Activated T-cell treated with anti-CD3 and anti-CD28 coated beads, Interleukin-2, amount 50 U/mL, for 24 hours (primary cell): ENCODE data around the gene LMNB1.

ENCODE experiments used
- DNase-seq: peaks from one replicate; pipeline ENCODE4 v3.0.0-alpha.2; 2020
- H3K27ac Mint-ChIP-seq: 2 replicates; pipeline ENCODE4 v1.8.0; 2020; ENCODE audit warnings: mild to moderate bottlenecking, mixed read lengths
- H3K27me3 Mint-ChIP-seq: 2 replicates; pipeline ENCODE4 v1.8.0; 2020; ENCODE audit warnings: mixed read lengths
- H3K36me3 Mint-ChIP-seq: 2 replicates; pipeline ENCODE4 v1.8.0; 2020; ENCODE audit warnings: low read depth, mixed read lengths
- H3K4me1 Mint-ChIP-seq: 2 replicates; pipeline ENCODE4 v1.8.0; 2020; ENCODE audit warnings: low read depth, mixed read lengths
- H3K4me3 Mint-ChIP-seq: 2 replicates; pipeline ENCODE4 v1.8.0; 2020; ENCODE audit warnings: mild to moderate bottlenecking, moderate library complexity, mixed read lengths
- H3K9me3 Mint-ChIP-seq: 2 replicates; pipeline ENCODE4 v1.8.0; 2020; ENCODE audit warnings: mixed read lengths

The LMNB1 gene

DNA sequence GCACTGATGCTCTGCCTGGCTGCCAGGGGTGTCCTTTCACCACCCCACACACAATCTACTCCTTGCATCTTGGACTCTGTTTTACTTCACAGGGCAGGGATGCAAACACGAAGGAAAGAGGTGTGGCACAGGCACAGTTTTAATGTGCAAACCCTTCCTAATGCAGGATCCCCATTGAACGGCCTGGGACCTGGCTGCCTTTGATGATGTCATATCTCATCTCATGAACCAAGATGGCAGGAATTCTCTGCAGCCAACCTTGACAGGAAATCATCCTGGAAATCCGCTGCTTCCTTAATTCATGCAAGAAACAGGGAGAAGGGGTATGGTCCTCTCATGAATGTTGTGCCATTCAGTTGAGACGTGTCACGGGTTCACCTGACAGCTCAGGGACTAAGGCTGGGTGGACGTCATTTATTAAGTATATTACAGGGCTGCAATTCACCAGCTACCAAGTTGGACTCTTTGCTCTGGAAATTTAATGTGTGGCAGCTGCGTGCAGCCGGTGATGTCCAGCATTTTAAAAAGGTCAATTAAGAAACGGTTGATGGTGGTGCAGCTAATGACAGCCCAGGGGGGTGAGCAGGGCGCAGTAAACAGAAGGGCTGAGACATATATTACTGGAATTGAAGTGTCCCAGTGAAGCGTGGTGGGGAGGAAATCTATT lies 91.5 kb downstream of the LMNB1 start:
- no peaks in the 10 kb centered on the region for H3K9me3 Mint-ChIP-seq
- peaks cover 14% of the 10 kb centered on the region for H3K36me3 Mint-ChIP-seq
- no peak for DNase-seq
- H3K4me1 Mint-ChIP-seq, result peaks cover 10% of the 10 kb centered on the region
- H3K27me3 Mint-ChIP-seq, result no peaks in the 10 kb centered on the region
- peak overlapping the region; percentile 67 for H3K4me3 Mint-ChIP-seq
- H3K27ac Mint-ChIP-seq, result no peak overlapping the region

DNA sequence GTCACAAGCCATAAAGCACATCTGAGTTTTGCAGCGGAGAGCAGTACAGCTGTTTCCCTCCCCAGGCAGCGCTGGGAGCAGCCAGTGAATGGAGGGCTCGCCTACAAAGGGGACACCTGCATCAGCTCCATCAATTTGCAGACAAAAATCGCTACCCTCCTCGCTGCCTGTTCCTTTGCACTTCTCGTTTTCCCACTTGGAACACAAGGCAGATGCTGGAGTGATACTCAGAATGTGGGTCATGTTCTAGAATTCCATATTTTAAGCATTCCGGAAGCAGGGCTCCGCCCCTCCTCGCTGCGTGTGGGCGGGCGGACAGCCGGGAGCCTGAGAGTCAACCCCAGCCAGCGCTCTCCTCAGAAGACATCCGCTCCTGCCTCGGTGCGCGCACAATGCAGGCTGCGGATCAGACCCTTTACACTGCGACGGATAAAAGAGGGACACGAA lies 92.1 kb downstream of the LMNB1 start:
- Mint-ChIP-seq H3K4me3 (peak overlapping the region; percentile 67), H3K27ac (peak overlapping the region; percentile 53), H3K4me1 (peaks cover 10% of the 10 kb centered on the region), H3K36me3 (peaks cover 13% of the 10 kb centered on the region), H3K9me3 (no peaks in the 10 kb centered on the region), H3K27me3 (no peaks in the 10 kb centered on the region)
- DNase-seq, result peak; percentile 55

DNA sequence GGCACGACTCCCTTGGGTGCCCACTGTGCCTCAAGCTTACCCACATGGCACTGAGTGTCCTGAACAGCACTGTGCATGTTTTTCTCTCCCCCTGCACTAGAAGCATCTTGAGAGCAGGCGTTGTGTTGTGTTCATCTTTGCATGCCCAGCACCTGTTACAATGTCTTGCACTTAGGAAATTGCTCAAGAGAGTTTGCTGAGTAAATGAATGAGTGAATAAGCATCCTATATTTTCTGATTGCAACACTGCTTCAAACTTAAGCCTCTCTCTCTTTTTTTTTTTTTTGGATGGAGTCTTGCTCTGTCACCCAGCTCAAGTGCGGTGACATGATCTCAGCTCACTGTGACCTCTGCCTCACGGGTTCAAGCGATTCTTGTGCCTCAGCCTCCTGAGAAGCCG lies 94.5 kb downstream of the LMNB1 start:
- no peak for DNase-seq
- H3K36me3 Mint-ChIP-seq, result peaks cover 2% of the 10 kb centered on the region
- peaks cover 10% of the 10 kb centered on the region for H3K4me1 Mint-ChIP-seq
- no peak overlapping the region for H3K27ac Mint-ChIP-seq
- H3K27me3 Mint-ChIP-seq, result no peaks in the 10 kb centered on the region
- no peaks in the 10 kb centered on the region for H3K9me3 Mint-ChIP-seq
- H3K4me3 Mint-ChIP-seq, result no peak overlapping the region

DNA sequence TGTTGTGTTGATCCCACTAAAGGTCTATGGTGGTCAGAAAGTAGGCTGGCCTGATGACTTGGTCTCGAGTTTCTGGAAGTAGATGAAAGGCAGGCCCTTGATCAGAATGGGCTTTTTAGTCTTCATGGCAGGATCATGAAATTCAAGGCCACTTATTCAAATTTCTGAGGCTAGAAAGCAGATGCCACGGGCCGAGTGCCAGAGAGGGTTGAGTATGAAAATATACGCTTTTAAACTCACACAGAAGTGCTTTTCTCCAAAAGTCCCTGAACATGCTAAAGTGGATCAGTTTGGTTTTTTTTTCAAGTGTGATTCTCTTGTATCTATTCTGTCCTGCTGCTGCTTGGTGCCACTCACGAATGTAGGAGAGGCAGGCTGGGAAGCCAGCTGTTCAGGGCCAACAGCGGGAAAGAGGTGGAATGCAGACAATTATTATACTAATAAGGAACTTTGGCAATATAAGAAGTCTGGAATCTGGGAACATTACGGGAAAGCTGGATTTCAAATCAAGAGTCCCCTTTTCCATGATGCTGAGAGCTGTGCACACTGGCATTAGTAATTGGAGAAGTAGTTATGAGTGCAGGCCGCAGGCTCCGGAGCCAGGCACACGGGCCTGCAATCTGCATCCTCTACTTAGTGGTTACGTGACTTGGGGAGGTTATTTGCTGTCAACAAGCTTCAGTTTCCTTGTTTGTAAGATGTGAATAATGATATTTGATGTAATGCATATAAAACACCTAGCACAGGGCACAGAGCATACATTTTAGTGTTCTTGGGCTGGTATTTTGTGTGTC lies 95.8 kb downstream of the LMNB1 start:
- Mint-ChIP-seq H3K36me3 (peaks cover 4% of the 10 kb centered on the region), H3K27ac (no peak overlapping the region), H3K4me3 (no peak overlapping the region), H3K9me3 (no peaks in the 10 kb centered on the region), H3K27me3 (no peaks in the 10 kb centered on the region), H3K4me1 (peaks cover 10% of the 10 kb centered on the region)
- DNase-seq, result no peak

DNA sequence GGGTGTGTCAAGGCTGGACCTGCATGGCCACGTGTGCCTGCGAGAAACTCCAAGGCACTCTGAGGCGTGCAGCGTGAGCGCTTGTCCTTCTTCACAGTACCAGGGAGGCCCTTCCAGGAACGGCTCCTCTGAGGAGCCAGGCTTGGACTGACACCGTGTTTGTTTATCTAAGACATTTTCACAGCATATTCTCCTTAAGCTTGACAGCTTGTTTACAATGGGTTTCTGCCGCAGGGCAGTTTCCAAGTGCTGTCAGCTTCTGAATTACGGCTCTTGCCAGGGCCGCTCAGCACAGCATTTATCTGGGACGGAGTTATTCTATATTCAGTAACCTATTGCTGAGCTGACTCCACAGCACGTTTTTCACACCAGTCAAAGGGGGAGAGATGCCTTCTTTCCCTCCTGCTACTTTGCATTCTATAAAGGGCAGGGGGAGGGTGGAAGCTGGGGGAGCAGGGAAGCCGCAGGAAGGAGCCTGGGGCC lies 98.4 kb downstream of the LMNB1 start:
- no peaks in the 10 kb centered on the region for H3K9me3 Mint-ChIP-seq
- no peaks in the 10 kb centered on the region for H3K27me3 Mint-ChIP-seq
- DNase-seq, result no peak
- no peaks in the 10 kb centered on the region for H3K4me1 Mint-ChIP-seq
- H3K4me3 Mint-ChIP-seq, result no peak overlapping the region
- H3K36me3 Mint-ChIP-seq, result peaks cover 4% of the 10 kb centered on the region
- no peak overlapping the region for H3K27ac Mint-ChIP-seq

DNA sequence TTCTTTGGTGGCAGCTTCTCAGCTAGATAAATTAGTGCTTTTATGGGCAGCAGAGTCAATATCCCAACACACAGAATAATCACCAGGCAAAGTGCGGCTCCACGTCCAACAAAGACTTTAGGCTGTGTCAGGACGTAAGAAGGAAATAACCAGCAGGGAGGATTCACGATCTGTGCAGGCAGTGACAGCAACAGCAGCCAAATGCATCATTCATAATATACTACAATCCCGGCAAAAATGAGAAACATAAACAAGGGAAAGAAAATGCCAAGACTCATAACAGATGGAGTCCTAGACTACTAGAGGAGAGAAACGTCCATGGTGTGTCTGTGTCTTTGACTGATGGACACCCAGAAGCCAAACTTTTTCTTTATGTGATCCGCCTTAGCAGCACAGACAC lies 100.7 kb downstream of the LMNB1 start:
- H3K4me3 Mint-ChIP-seq, result no peak overlapping the region
- H3K36me3 Mint-ChIP-seq, result peaks cover 2% of the 10 kb centered on the region
- H3K9me3 Mint-ChIP-seq, result no peaks in the 10 kb centered on the region
- no peak overlapping the region for H3K27ac Mint-ChIP-seq
- no peaks in the 10 kb centered on the region for H3K27me3 Mint-ChIP-seq
- H3K4me1 Mint-ChIP-seq, result no peaks in the 10 kb centered on the region
- DNase-seq, result no peak

DNA sequence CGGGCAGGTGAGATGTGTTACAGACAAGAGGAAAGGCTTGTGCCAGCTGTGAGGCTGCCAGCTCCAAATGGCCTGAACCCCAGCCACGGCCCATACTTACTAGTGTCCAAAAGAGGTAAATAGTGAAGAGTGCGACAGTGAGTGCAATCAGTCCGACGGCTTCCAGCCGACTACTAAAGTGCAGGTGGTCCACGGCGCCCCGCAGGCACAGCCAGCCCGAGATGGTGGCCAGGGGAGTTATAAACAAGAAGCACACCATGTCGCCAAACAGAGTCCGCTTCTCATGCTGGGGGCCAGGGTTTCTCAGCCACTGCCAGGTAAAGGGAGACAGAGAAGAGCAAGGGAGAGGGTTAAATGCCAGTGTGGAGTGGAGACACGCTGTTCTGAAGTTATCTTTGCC lies 101.1 kb downstream of the LMNB1 start:
- no peaks in the 10 kb centered on the region for H3K27me3 Mint-ChIP-seq
- no peak overlapping the region for H3K27ac Mint-ChIP-seq
- no peak for DNase-seq
- no peak overlapping the region for H3K4me3 Mint-ChIP-seq
- H3K36me3 Mint-ChIP-seq, result peaks cover 2% of the 10 kb centered on the region
- no peaks in the 10 kb centered on the region for H3K4me1 Mint-ChIP-seq
- no peaks in the 10 kb centered on the region for H3K9me3 Mint-ChIP-seq

DNA sequence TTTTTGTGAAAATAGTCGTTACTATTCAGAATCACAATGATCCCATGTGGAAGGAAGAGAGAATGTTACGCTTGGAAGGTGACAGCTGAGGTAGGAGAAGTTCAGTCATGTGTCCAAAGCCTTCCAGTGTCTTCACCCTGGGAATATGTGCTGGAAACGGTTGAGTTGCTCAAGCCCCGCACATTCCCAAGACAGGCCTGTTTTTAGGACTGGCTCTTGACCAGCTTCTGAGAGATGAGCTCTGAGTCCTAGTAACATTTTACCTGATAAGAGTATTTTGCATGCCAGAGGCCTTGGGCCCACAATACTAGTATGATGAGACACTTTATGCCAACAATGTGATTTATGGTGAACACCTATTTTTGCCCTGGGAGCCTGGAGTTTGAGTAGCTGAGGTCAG lies 101.7 kb downstream of the LMNB1 start:
- no peak overlapping the region for H3K27ac Mint-ChIP-seq
- H3K4me3 Mint-ChIP-seq, result no peak overlapping the region
- H3K4me1 Mint-ChIP-seq, result no peaks in the 10 kb centered on the region
- no peaks in the 10 kb centered on the region for H3K27me3 Mint-ChIP-seq
- peaks cover 2% of the 10 kb centered on the region for H3K36me3 Mint-ChIP-seq
- DNase-seq, result no peak
- H3K9me3 Mint-ChIP-seq, result no peaks in the 10 kb centered on the region

DNA sequence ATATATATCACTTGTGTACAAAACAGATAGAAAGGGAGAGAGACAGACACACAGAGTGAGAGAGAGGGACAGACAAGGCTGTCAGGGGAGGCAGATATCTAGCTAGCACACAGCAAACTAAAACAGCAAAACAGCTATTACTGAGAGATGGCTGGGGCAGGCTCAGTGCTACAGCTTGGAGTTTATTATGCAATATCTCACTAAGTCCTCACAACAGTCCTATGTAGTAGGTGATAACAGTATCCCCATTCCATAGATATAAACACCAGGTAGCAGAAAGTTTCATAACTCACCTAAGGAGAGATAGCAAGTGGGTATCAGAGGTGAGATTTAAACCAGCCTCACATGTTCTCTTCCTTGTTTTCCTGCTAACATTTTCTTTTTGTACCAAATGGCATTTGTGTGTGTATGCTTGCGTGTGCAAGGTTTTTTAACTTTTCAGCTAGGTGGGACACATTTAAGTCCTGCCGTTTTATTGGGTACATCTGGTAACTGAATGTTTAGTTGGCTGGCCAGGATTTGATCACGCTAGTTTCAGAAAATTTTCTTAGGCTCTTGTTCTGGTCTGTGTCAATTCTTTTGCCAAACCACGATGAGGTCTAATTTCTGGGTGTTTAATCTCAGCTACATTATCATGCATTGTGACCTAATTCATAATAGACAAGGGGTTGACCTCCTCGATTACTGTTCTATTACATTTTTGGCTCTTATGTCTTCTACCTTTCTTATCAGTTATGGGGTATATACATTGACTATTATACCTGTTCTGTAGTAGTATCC lies 105.1 kb downstream of the LMNB1 start:
- Mint-ChIP-seq H3K9me3 (no peaks in the 10 kb centered on the region), H3K27me3 (no peaks in the 10 kb centered on the region), H3K36me3 (no peaks in the 10 kb centered on the region), H3K27ac (no peak overlapping the region), H3K4me3 (no peak overlapping the region), H3K4me1 (no peaks in the 10 kb centered on the region)
- no peak for DNase-seq

DNA sequence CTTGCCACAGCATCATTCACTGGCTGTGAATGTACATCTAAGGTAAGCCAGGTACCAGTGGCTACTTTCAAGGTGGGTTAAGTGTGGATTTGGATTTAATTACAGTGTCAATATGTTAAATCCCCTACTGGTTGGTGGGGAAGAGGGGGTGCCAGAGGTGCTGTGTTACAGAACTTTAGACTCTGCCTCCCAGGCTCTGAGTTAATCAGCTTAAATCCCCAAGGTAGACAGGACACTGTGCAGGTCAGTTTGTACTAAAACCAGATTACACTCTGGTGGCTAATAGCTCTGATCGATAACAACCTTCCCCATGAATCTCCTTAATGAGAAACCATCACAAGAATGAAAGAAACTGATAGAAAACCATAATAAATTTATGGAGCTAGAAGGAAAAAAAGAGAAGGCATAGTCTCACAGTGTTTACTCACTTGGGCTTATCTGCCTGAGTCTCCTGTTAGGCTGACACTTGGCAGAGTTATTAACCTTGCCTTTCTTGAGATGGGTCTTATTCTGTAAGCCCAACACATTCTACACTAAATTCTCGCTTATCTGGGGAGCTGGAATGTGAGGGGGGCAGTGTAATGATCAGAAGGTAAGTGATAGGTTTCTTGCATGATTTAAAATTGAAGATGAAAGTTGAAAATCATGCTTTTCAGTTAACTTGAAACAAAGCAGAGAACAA lies 106.8 kb downstream of the LMNB1 start:
- Mint-ChIP-seq H3K9me3 (no peaks in the 10 kb centered on the region), H3K4me1 (no peaks in the 10 kb centered on the region), H3K36me3 (no peaks in the 10 kb centered on the region), H3K27me3 (no peaks in the 10 kb centered on the region), H3K4me3 (no peak overlapping the region), H3K27ac (no peak overlapping the region)
- DNase-seq, result no peak

DNA sequence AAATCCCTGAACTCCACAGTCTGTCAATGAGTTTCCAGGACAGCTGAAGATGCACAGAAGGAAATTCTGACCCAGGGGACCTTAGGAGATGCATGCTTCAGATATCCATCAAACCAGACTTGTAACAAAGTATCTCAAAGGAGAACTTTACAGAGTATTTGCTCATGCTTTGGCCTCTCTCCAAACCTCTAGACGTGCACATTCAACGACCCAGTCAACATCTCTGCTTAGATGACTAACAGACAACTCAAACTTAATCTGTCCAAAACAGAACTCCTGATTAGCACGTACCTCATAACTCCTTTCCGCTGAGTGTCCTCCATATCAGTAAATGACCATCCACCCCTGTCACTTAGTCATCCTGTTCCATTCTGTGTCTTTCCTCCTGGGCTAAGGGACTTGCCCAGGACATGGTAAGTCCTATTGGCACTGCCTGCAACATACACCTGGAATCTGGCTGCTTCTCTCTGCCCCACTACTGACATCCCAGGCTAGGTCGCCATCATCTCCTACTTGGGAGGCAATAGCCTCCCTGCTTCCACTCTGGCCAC lies 107.4 kb downstream of the LMNB1 start:
- H3K4me1 Mint-ChIP-seq, result no peaks in the 10 kb centered on the region
- no peaks in the 10 kb centered on the region for H3K36me3 Mint-ChIP-seq
- no peaks in the 10 kb centered on the region for H3K27me3 Mint-ChIP-seq
- no peaks in the 10 kb centered on the region for H3K9me3 Mint-ChIP-seq
- H3K27ac Mint-ChIP-seq, result no peak overlapping the region
- H3K4me3 Mint-ChIP-seq, result no peak overlapping the region
- no peak for DNase-seq
